Panc1 (cell line): Measurements from ENCODE around the gene TK2. TPM values are rescaled to one million over a fixed set of nuclear protein-coding genes. Genes with fewer than 3 reads are reported as not detected.

Experiments used
- ATAC-seq: fragments of 200-7000 bp; cut with Tn5 transposase; 2 replicates; pipeline ENCODE4 v1.9.1; 2020; ENCODE audit warnings: mild to moderate bottlenecking, moderate library complexity
- BruUV-seq: library from RNA; stranded (reverse); fragments of 400-500 nt; replicated peaks from 2 replicates; lab custom pipeline; 2021; lab: Mats Ljungman, UMichigan
- CTCF ChIA-PET: fragments of 300-600 bp; sonication (Branson Sonifier 250); formaldehyde crosslinking; loops from one replicate; lab custom pipeline; 2022; ENCODE audit warnings: antibody characterized with exemption; lab: Charles Lee
- POLR2A ChIA-PET: fragments of 300-600 bp; sonication (Branson Sonifier 250); formaldehyde crosslinking; loops from one replicate; lab custom pipeline; 2022; ENCODE audit warnings: antibody characterized with exemption; lab: Charles Lee
- DNase-seq: peaks from one replicate; pipeline ENCODE4 v3.0.0-alpha.2; 2010; ENCODE audit warnings: low read depth, low spot score
- H3K27ac ChIP-seq: 2 replicates; pipeline ENCODE4 v1.5.1; 2011; ENCODE audit warnings: mild to moderate bottlenecking, low read length, inconsistent platforms
- H3K27me3 ChIP-seq: fragments of 200-500 bp; sonication (Bioruptor generic); 2 replicates; pipeline ENCODE4 v1.6.0; 2014; ENCODE audit warnings: low read length, inconsistent platforms; ENCODE audit not compliant: control insufficient read depth, insufficient read depth
- H3K36me3 ChIP-seq: fragments of 200-500 bp; sonication (Bioruptor generic); 2 replicates; pipeline ENCODE4 v1.5.1; 2014; ENCODE audit warnings: inconsistent platforms, mild to moderate bottlenecking, low read length, moderate library complexity; ENCODE audit not compliant: control insufficient read depth, insufficient read depth
- H3K4me1 ChIP-seq: 2 replicates; pipeline ENCODE4 v1.5.1; 2011; ENCODE audit warnings: inconsistent platforms, mild to moderate bottlenecking, low read length, moderate library complexity; ENCODE audit not compliant: control insufficient read depth, insufficient read depth
- H3K4me3 ChIP-seq, 2 experiments: 2 replicates each; pipeline ENCODE4 v1.5.1; 2011 to 2012; ENCODE audit warnings: low read depth in 2 of 2, low read length in 2 of 2, mild to moderate bottlenecking in 2 of 2, inconsistent platforms in 1 of 2, moderate library complexity in 1 of 2
- H3K9me3 ChIP-seq: fragments of 200-500 bp; sonication (Bioruptor generic); 2 replicates; pipeline ENCODE4 v1.5.1; 2014; ENCODE audit warnings: low read depth, mild to moderate bottlenecking, inconsistent platforms, low read length, moderate library complexity; ENCODE audit not compliant: control insufficient read depth, insufficient read depth
- POLR2AphosphoS5 ChIP-seq: IDR thresholded peaks from 2 replicates; pipeline ENCODE4 v1.6.1; 2012; ENCODE audit warnings: mild to moderate bottlenecking, low read depth, low read length, moderate library complexity
- SIN3A ChIP-seq: IDR thresholded peaks from 2 replicates; pipeline ENCODE4 v1.6.1; 2012; ENCODE audit warnings: low read depth, mild to moderate bottlenecking, low read length, moderate library complexity, borderline replicate concordance; ENCODE audit not compliant: insufficient read depth
- TCF7L2 ChIP-seq: IDR thresholded peaks from 2 replicates; pipeline ENCODE4 v1.6.1; 2011; ENCODE audit warnings: mild to moderate bottlenecking, low read depth, low read length, inconsistent platforms
- in situ Hi-C: cut with HindIII; loops from 2 replicates; pipeline ENCODE4 v1.10.0; 2016; ENCODE audit warnings: low sequenced_read_pairs, low pct_unique_long_range_greater_than_20kb
- intact Hi-C: fragments of 100-400 bp; cut with micrococcal nuclease; formaldehyde crosslinking; loops from one replicate; pipeline ENCODE4 v1.10.0; 2022; ENCODE audit not compliant: unreplicated experiment
- total RNA-seq: library from RNA; stranded (reverse); gene quantifications from one replicate; pipeline ENCODE4 v1.2.1, GENCODE V29; 2021; ENCODE audit not compliant: unreplicated experiment
- TF ChIP-seq, protein P1 (sequence below): fragments of 450-650 bp; IDR thresholded peaks from 2 replicates; pipeline ENCODE4 v1.5.1; 2017; ENCODE audit warnings: mild to moderate bottlenecking
- TF ChIP-seq, protein P2 (sequence below), 2 experiments: IDR thresholded peaks; 2 replicates each; pipeline ENCODE4 v1.6.1; 2011 to 2012; ENCODE audit warnings: low read depth in 2 of 2, control low read depth in 1 of 2, low read length in 1 of 2, mild to moderate bottlenecking in 1 of 2, moderate library complexity in 1 of 2; ENCODE audit not compliant: insufficient read depth in 1 of 2

The TK2 gene
- total RNA-seq, 1 experiment from 2014 or later: 17.1 TPM

DNA sequence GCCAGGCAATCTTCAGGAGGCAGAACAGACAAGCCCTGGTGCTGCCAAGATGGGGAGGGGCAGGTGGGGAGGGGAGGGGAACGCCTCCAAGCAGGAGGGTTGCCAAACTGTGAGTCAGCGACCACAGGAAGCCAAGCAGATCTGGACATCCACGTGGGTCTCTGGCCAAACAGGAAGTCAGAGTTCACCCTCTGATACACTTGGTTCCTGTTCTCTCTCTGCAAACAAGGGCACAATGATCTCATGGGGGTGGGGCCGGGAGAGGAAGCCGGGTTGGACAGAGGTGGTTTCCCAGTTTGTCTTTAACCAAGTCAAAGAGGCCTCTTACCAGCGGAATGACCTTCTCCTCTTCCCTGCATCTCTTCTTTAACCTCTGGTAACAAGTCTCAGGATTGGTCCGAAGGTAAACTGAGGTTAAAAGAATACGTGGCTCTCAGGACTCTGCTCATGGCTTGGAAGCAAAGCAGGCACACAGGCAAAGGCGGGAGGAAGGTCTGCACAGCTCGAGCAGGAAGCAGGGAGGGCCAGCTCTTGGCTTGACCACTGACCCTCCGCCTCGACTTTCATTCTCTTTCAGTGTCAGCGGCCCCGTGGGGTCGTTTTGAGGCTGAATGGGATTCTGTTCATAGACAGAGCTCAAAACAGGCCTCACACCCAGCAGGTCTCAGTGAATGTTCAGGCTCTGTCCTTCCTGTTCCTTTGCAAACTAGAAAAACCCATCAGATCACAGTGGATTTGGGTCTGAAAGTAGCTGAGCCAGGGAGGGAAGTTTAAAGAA, 32.9 kb downstream of the TK2 start:
- Histone ChIP-seq H3K27me3 (no peaks in the 10 kb centered on the region), H3K4me3 (peak overlapping the region in 1 of 2 experiments; percentile 17; a peak in 1 of 4 replicates), H3K9me3 (no peaks in the 10 kb centered on the region), H3K27ac (peak overlapping the region; percentile 85), H3K36me3 (no peaks in the 10 kb centered on the region), H3K4me1 (peaks cover 42% of the 10 kb centered on the region)
- intact Hi-C loops (no loop called here), in situ Hi-C loops (no loop called here)
- peak; percentile 92 for ATAC-seq
- CTCF ChIA-PET: no interaction called here
- no TSS peak for BruUV-seq
- DNase-seq: peak; percentile 90
- TF ChIP-seq, protein P1, sequence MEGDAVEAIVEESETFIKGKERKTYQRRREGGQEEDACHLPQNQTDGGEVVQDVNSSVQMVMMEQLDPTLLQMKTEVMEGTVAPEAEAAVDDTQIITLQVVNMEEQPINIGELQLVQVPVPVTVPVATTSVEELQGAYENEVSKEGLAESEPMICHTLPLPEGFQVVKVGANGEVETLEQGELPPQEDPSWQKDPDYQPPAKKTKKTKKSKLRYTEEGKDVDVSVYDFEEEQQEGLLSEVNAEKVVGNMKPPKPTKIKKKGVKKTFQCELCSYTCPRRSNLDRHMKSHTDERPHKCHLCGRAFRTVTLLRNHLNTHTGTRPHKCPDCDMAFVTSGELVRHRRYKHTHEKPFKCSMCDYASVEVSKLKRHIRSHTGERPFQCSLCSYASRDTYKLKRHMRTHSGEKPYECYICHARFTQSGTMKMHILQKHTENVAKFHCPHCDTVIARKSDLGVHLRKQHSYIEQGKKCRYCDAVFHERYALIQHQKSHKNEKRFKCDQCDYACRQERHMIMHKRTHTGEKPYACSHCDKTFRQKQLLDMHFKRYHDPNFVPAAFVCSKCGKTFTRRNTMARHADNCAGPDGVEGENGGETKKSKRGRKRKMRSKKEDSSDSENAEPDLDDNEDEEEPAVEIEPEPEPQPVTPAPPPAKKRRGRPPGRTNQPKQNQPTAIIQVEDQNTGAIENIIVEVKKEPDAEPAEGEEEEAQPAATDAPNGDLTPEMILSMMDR: no peak
- TF ChIP-seq POLR2AphosphoS5: peak; percentile 77; the same call in 1 of the 2 replicates
- no peak for TF ChIP-seq SIN3A
- TF ChIP-seq, protein P2, sequence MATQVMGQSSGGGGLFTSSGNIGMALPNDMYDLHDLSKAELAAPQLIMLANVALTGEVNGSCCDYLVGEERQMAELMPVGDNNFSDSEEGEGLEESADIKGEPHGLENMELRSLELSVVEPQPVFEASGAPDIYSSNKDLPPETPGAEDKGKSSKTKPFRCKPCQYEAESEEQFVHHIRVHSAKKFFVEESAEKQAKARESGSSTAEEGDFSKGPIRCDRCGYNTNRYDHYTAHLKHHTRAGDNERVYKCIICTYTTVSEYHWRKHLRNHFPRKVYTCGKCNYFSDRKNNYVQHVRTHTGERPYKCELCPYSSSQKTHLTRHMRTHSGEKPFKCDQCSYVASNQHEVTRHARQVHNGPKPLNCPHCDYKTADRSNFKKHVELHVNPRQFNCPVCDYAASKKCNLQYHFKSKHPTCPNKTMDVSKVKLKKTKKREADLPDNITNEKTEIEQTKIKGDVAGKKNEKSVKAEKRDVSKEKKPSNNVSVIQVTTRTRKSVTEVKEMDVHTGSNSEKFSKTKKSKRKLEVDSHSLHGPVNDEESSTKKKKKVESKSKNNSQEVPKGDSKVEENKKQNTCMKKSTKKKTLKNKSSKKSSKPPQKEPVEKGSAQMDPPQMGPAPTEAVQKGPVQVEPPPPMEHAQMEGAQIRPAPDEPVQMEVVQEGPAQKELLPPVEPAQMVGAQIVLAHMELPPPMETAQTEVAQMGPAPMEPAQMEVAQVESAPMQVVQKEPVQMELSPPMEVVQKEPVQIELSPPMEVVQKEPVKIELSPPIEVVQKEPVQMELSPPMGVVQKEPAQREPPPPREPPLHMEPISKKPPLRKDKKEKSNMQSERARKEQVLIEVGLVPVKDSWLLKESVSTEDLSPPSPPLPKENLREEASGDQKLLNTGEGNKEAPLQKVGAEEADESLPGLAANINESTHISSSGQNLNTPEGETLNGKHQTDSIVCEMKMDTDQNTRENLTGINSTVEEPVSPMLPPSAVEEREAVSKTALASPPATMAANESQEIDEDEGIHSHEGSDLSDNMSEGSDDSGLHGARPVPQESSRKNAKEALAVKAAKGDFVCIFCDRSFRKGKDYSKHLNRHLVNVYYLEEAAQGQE (IDR thresholded peaks at IDR 0.05; ENCODE audit: insufficient read depth in 1 of 2, low read depth in 2 of 2, low read length in 1 of 2): no peak
- TF ChIP-seq TCF7L2: no peak
- POLR2A ChIA-PET: no interaction called here

DNA sequence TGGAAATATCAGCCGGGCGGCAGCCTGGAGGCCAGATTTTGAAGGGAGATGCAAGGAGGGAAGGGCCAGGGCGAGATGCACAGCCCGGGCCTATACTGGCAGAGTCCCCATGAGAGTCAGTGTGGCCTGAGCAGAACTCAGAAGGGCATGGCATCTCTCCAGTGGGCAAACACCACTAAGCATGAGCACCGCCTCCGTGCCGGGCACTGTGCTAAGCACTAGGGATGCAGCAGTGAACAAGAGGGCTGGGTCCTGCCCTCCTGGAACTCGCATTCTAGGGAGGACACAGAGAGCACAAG, 33.5 kb downstream of the TK2 start:
- no peaks in the 10 kb centered on the region for H3K36me3 ChIP-seq
- intact Hi-C loops: no loop called here
- H3K27ac ChIP-seq: peak overlapping the region; percentile 85; the same call in 1 of the 2 replicates
- POLR2A ChIA-PET: no interaction called here
- H3K27me3 ChIP-seq: no peaks in the 10 kb centered on the region
- no peak for DNase-seq
- in situ Hi-C loops: no loop called here
- CTCF ChIA-PET: no interaction called here
- H3K9me3 ChIP-seq: no peaks in the 10 kb centered on the region
- H3K4me1 ChIP-seq: peaks cover 42% of the 10 kb centered on the region
- TF ChIP-seq POLR2AphosphoS5: no peak
- TF ChIP-seq SIN3A: no peak
- TF ChIP-seq TCF7L2: no peak
- TF ChIP-seq, protein P2 (IDR thresholded peaks at IDR 0.05; ENCODE audit: insufficient read depth in 1 of 2, low read depth in 2 of 2, low read length in 1 of 2): no peak
- TF ChIP-seq, protein P1: no peak
- no peak overlapping the region for H3K4me3 ChIP-seq
- ATAC-seq: peak; percentile 68
- BruUV-seq: no TSS peak
